Spleen (tissue), 11 donors: ENCODE data around the gene RAB44. TPM values are rescaled to one million over a fixed set of nuclear protein-coding genes. Genes with fewer than 3 reads are reported as not detected.

Experiments used
- DNase-seq: peaks from one replicate; pipeline ENCODE4 v3.0.0-alpha.2; 2020
- H3K27ac ChIP-seq, 8 donors: fragments of 200-600 bp; sonication (generic) in 7 of 8; 1 replicate in 4 of 8; 2 replicates in 4 of 8; pipeline versions ENCODE4 v1.5.0 to v1.8.0; 2016 to 2021; ENCODE audit warnings: inconsistent platforms in 4 of 8, mild to moderate bottlenecking in 4 of 8, moderate library complexity in 1 of 8
- H3K27me3 ChIP-seq, 7 donors: fragments of 200-600 bp; sonication (generic) in 6 of 7; replicated peaks in 1 of 7; 1 replicate in 4 of 7; 2 replicates in 3 of 7; pipeline versions ENCODE4 v1.5.0 to v1.8.0; 2016 to 2021; ENCODE audit warnings: inconsistent platforms in 3 of 7, mild to moderate bottlenecking in 1 of 7
- H3K36me3 ChIP-seq, 6 donors: fragments of 200-600 bp; sonication (generic) in 5 of 6; 1 replicate in 4 of 6; 2 replicates in 2 of 6; pipeline versions ENCODE4 v1.5.0 to v1.8.0; 2016 to 2021; ENCODE audit warnings: inconsistent platforms in 2 of 6
- H3K4me1 ChIP-seq, 6 donors: fragments of 200-600 bp; sonication (generic) in 5 of 6; 1 replicate in 3 of 6; 2 replicates in 3 of 6; pipeline versions ENCODE4 v1.5.0 to v1.8.0; 2016 to 2021; ENCODE audit warnings: inconsistent platforms in 3 of 6
- H3K4me3 ChIP-seq, 8 donors: fragments of 200-600 bp; sonication (generic) in 7 of 8; 1 replicate in 4 of 8; 2 replicates in 4 of 8; pipeline versions ENCODE4 v1.5.0 to v1.8.0; 2016 to 2021; ENCODE audit warnings: inconsistent platforms in 4 of 8, mild to moderate bottlenecking in 4 of 8, moderate library complexity in 2 of 8
- H3K9me3 ChIP-seq, 8 donors: fragments of 200-600 bp; sonication (generic) in 7 of 8; 1 replicate in 4 of 8; 2 replicates in 4 of 8; pipeline versions ENCODE4 v1.5.0 to v1.8.0; 2016 to 2021; ENCODE audit warnings: inconsistent platforms in 4 of 8
- CTCF ChIP-seq, 11 experiments: fragments of 200-600 bp in 7 of 11; fragments of 450-650 bp in 4 of 11; sonication (generic) in 4 of 11; IDR thresholded peaks in 8 of 11; conservative IDR thresholded peaks in 3 of 11; 1 replicate in 7 of 11; 2 replicates in 4 of 11; pipeline versions ENCODE4 v1.4.0 to v1.8.0; 2016 to 2021; ENCODE audit warnings: antibody characterized with exemption in 11 of 11, inconsistent platforms in 4 of 11, mild to moderate bottlenecking in 1 of 11
- POLR2A ChIP-seq, 3 donors: fragments of 450-650 bp; IDR thresholded peaks; one replicate each; pipeline ENCODE4 v1.5.1; 2017; ENCODE audit warnings: antibody characterized with exemption in 3 of 3, mild to moderate bottlenecking in 1 of 3
- POLR2AphosphoS5 ChIP-seq, 3 donors: sonication (generic); formaldehyde crosslinking; IDR thresholded peaks; one replicate each; pipeline ENCODE4 v1.5.1; 2017; ENCODE audit warnings: antibody characterized with exemption in 3 of 3
- WGBS, 5 donors: extraction: QIAGEN DNeasy Blood & Tissue Kit in 3 of 5; methylation state at CpG; one replicate each; pipeline versions ENCODE4 v1.1.5 to v1.1.7; 2013 to 2018; 5-methylcytosine and 5-hydroxymethylcytosine counted together
- intact Hi-C: fragments of 100-400 bp; cut with DNase I; formaldehyde crosslinking; loops from one replicate; pipeline ENCODE4 v1.15.0; 2023; ENCODE audit warnings: low total_unique reads
- polyA plus RNA-seq, 3 donors: library from polyadenylated mRNA; stranded (reverse); fragments of 200-250 nt; gene quantifications; one replicate each; pipeline ENCODE4 v1.2.1, GENCODE V29; 2013
- total RNA-seq, 7 donors: library from RNA; depleted of rRNA in 3 of 7; stranded (reverse); fragments of >200 nt in 3 of 7; fragmentation: NEBNext Ultra II Directional in 4 of 7; extraction: Animal tissue kit (Norgen Biotek cat#: 25700) in 4 of 7; gene quantifications; one replicate each; pipeline versions ENCODE4 v1.1.0 to v1.2.1, GENCODE V29; 2016 to 2021
- donor health status: healthy with polysubstance abuse.
- donor health status: DM: no; HTN: no; CAD: no; lungs with moderate emphysema.
- donor health status: DM: no; HTN: no; CAD: no.
- donor health status: Bipolar disorder and iron deficiency.
- donor health status: healthy.
- donor health status: DM: no; HTN: no; CAD: no.
- donor health status: DM: yes; HTN: yes; CAD: no.

RAB44 gene
- total and polyA plus RNA-seq, 10 donors: 0.06 to 3.5 (median 0.81) TPM

- peaks cover 0 to 86% (median 0%) of the 10 kb centered on the region in 6 donors for H3K36me3 ChIP-seq
- H3K9me3 ChIP-seq: no peaks in the 10 kb centered on the region
- no peak overlapping the region for H3K4me3 ChIP-seq
- WGBS, 5 donors: 79 to 84% (median 82%) methylated on average over 5 of the region's 5 CpGs
- DNase-seq: peak; percentile 15
- H3K27ac ChIP-seq: no peak overlapping the region
- intact Hi-C loops: no loop called here
- no peaks in the 10 kb centered on the region for H3K27me3 ChIP-seq
- peaks cover 0 to 11% (median 0%) of the 10 kb centered on the region in 6 donors for H3K4me1 ChIP-seq
- TF ChIP-seq CTCF (IDR thresholded peaks at IDR 0.05 in 8 of 11, conservative IDR thresholded peaks at IDR 0.05 in 3 of 11) (no peak), POLR2AphosphoS5 (IDR thresholded peaks at IDR 0.05) (no peak), POLR2A (IDR thresholded peaks at IDR 0.05) (no peak)
Measured at GRCh38 chr6:36718560-36718959, 20.9 kb downstream of the RAB44 start.

- Histone ChIP-seq H3K4me1 (peaks cover 0 to 11% (median 0%) of the 10 kb centered on the region in 6 donors), H3K4me3 (no peak overlapping the region), H3K27me3 (no peaks in the 10 kb centered on the region), H3K36me3 (peaks cover 0 to 80% (median 0%) of the 10 kb centered on the region in 6 donors), H3K27ac (no peak overlapping the region), H3K9me3 (no peaks in the 10 kb centered on the region)
- TF ChIP-seq CTCF (IDR thresholded peaks at IDR 0.05 in 8 of 11, conservative IDR thresholded peaks at IDR 0.05 in 3 of 11): no peak
- WGBS, 5 donors: 89 to 94% (median 90%) methylated on average over 7 of the region's 7 CpGs
- DNase-seq: peak; percentile 19
- intact Hi-C loops: no loop called here
Measured at GRCh38 chr6:36719126-36719525, 21.5 kb downstream of the RAB44 start.

DNA sequence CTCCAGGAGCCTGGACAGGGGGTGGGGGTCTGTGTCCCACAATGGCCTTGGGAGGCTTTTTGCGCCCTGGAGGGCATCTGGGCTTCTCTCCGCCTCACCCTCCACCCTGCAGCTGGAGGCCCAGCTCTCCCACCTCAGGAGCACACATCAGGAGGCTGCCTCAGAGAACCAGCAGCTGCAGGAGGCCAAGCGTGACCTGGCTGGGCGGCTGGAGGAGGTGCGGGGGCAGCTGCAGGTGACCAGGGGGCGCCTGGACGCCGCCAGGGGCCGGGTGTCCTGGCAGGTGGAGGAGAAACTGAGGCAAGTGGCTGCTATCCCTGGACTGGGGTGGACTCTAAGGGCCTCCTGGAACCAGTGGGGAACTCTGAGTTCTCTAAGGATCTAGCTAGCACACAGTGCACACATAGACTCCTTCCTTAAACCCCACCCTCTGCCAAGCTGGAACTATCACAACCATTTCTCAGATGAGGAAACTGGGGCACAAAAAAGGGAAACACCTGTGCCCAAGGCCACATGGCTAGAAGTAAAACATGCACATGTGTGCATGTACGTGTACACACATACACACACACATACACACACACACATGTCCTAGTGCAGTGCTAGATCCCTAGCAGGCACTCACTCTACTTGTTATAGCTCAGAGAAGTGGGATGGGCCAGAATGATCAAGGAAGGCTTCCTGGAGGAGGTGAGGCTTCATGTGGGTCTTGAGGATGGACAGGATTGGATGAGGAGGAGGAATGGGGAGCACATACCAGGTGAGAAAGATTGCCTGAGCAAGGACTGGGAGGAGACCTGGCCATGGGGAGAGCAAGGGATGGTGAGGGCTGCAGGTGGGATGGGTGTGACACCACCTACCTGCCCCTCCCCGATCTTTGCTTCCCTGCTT, 22.9 kb downstream of the RAB44 start:
- Histone ChIP-seq H3K4me1 (peaks cover 0 to 25% (median 2%) of the 10 kb centered on the region in 6 donors), H3K27ac (no peak overlapping the region), H3K9me3 (no peaks in the 10 kb centered on the region), H3K36me3 (peaks cover 0 to 70% (median 0%) of the 10 kb centered on the region in 6 donors), H3K4me3 (no peak overlapping the region), H3K27me3 (no peaks in the 10 kb centered on the region)
- DNase-seq: peak; percentile 53
- 77 to 89% (median 79%) methylated on average over 10 to 11 of the region's 11 CpGs for WGBS, 5 donors
- TF ChIP-seq POLR2A (IDR thresholded peaks at IDR 0.05) (no peak), POLR2AphosphoS5 (IDR thresholded peaks at IDR 0.05) (no peak), CTCF (IDR thresholded peaks at IDR 0.05 in 8 of 11, conservative IDR thresholded peaks at IDR 0.05 in 3 of 11) (no peak)
- intact Hi-C loops: no loop called here

GRCh38 chr6:36721369-36722140, 23.9 kb downstream of the RAB44 start:
- H3K27me3 ChIP-seq: no peaks in the 10 kb centered on the region
- H3K27ac ChIP-seq: no peak overlapping the region
- peak; percentile 47 for DNase-seq
- intact Hi-C loops: no loop called here
- TF ChIP-seq CTCF (IDR thresholded peaks at IDR 0.05 in 8 of 11, conservative IDR thresholded peaks at IDR 0.05 in 3 of 11) (no peak), POLR2A (IDR thresholded peaks at IDR 0.05) (no peak), POLR2AphosphoS5 (IDR thresholded peaks at IDR 0.05) (no peak)
- peaks cover 0 to 35% (median 2%) of the 10 kb centered on the region in 6 donors for H3K4me1 ChIP-seq
- peaks cover 0 to 64% (median 0%) of the 10 kb centered on the region in 6 donors for H3K36me3 ChIP-seq
- H3K4me3 ChIP-seq: no peak overlapping the region
- 86 to 93% (median 87%) methylated on average over 8 to 15 of the region's 15 CpGs for WGBS, 5 donors
- no peaks in the 10 kb centered on the region for H3K9me3 ChIP-seq
